Stomach (tissue), 9 donors: ENCODE measurements around the gene COL12A1. TPM values are rescaled to one million over a fixed set of nuclear protein-coding genes. Genes with fewer than 3 reads are reported as not detected.

Experiments
- DNase-seq, 2 donors: peaks; one replicate each; pipeline versions ENCODE4 v3.0.0 to v3.0.0-alpha.2; 2013 to 2019
- H3K27ac ChIP-seq, 5 donors: fragments of 200-600 bp in 4 of 5; sonication (generic) in 4 of 5; one replicate each; pipeline ENCODE4 v1.5.1; 2013 to 2019; ENCODE audit warnings: mild to moderate bottlenecking in 1 of 5, moderate library complexity in 1 of 5
- H3K27me3 ChIP-seq, 3 donors: fragments of 200-600 bp; sonication (generic); one replicate each; pipeline ENCODE4 v1.5.1; 2017 to 2019; ENCODE audit warnings: mixed run types in 1 of 3
- H3K36me3 ChIP-seq, 4 donors: fragments of 200-600 bp; sonication (generic); 1 replicate in 3 of 4; 2 replicates in 1 of 4; pipeline ENCODE4 v1.5.1; 2016 to 2019
- H3K4me1 ChIP-seq, 4 donors: fragments of 200-600 bp; sonication (generic); one replicate each; pipeline ENCODE4 v1.5.1; 2016 to 2019
- H3K4me3 ChIP-seq, 4 donors: fragments of 200-600 bp; sonication (generic) in 3 of 4; one replicate each; pipeline ENCODE4 v1.5.1; 2016 to 2019; ENCODE audit warnings: mild to moderate bottlenecking in 1 of 4
- H3K9me3 ChIP-seq, 4 donors: fragments of 200-600 bp; sonication (generic); one replicate each; pipeline ENCODE4 v1.5.1; 2016 to 2019
- CTCF ChIP-seq, 7 experiments: fragments of 450-650 bp in 4 of 7; fragments of 200-600 bp in 3 of 7; sonication (generic) in 3 of 7; IDR thresholded peaks; one replicate each; pipeline ENCODE4 v1.5.1; 2016 to 2019; ENCODE audit warnings: antibody characterized with exemption in 7 of 7, control low read depth in 2 of 7, mild to moderate bottlenecking in 1 of 7
- EP300 ChIP-seq: sonication (generic); formaldehyde crosslinking; IDR thresholded peaks from one replicate; pipeline ENCODE4 v1.6.1; 2017; ENCODE audit warnings: antibody characterized with exemption
- POLR2A ChIP-seq, 4 donors: fragments of 450-650 bp; IDR thresholded peaks; one replicate each; pipeline ENCODE4 v1.6.1; 2016; ENCODE audit warnings: antibody characterized with exemption in 4 of 4, control low read depth in 2 of 4, mild to moderate bottlenecking in 1 of 4, moderate library complexity in 1 of 4
- POLR2AphosphoS5 ChIP-seq, 3 donors: sonication (generic); formaldehyde crosslinking; IDR thresholded peaks; one replicate each; pipeline ENCODE4 v1.6.1; 2016; ENCODE audit warnings: antibody characterized with exemption in 3 of 3
- WGBS, 5 donors: extraction: QIAGEN DNeasy Blood & Tissue Kit in 3 of 5; methylation state at CpG; one replicate each; pipeline versions ENCODE4 v1.1.5 to v1.1.7; 2013 to 2018; 5-methylcytosine and 5-hydroxymethylcytosine counted together
- intact Hi-C: fragments of 100-400 bp; cut with DNase I; formaldehyde crosslinking; loops from one replicate; pipeline ENCODE4 v1.15.1; 2023; ENCODE audit warnings: low total_unique reads
- polyA plus RNA-seq, 3 donors: library from polyadenylated mRNA; stranded (reverse); fragments of 200-250 nt; gene quantifications; one replicate each; pipeline ENCODE4 v1.2.3, GENCODE V29; 2013
- total RNA-seq, 5 donors: library from RNA; depleted of rRNA; stranded (reverse); fragments of >200 nt; gene quantifications; one replicate each; pipeline versions ENCODE4 v1.1.0 to v1.2.3, GENCODE V29; 2014 to 2016
- donor health status: healthy with polysubstance abuse.
- donor health status: Bipolar disorder and iron deficiency.
- donor health status: healthy.

COL12A1 gene
- total and polyA plus RNA-seq, 8 donors = 3.4 to 170 (median 20.3) TPM

GRCh38 chr6:75234126-75234865 is 28.4 kb upstream of the COL12A1 start:
- 55 to 75% (median 60%) methylated on average over 3 of the region's 3 CpGs for WGBS, 5 donors
- H3K9me3 ChIP-seq = no peaks in the 10 kb centered on the region

GRCh38 chr6:75233092-75233615 is 27.3 kb upstream of the COL12A1 start:
- Histone ChIP-seq H3K4me1 (peaks cover 0 to 6% (median 0%) of the 10 kb centered on the region in 4 donors), H3K9me3 (no peaks in the 10 kb centered on the region), H3K4me3 (no peak overlapping the region), H3K27ac (no peak overlapping the region), H3K36me3 (peaks cover 15 to 25% (median 22%) of the 10 kb centered on the region in 4 donors), H3K27me3 (no peaks in the 10 kb centered on the region)
- 84 to 93% (median 91%) methylated on average over 4 of the region's 4 CpGs for WGBS, 5 donors
- no peak for TF ChIP-seq POLR2AphosphoS5 (IDR thresholded peaks at IDR 0.05)
- no peak for TF ChIP-seq CTCF (IDR thresholded peaks at IDR 0.05)
- no peak for TF ChIP-seq POLR2A (IDR thresholded peaks at IDR 0.05)
- no peak for TF ChIP-seq EP300
- no peak for DNase-seq
- intact Hi-C loops = no loop called here

More at GRCh38 chr6:75234126-75234865, 28.4 kb upstream of the COL12A1 start:
- no peak for TF ChIP-seq CTCF (IDR thresholded peaks at IDR 0.05)
- TF ChIP-seq POLR2A (IDR thresholded peaks at IDR 0.05) = no peak
- TF ChIP-seq POLR2AphosphoS5 (IDR thresholded peaks at IDR 0.05) = no peak
- no peak for TF ChIP-seq EP300
- no peak for DNase-seq
- Histone ChIP-seq H3K4me1 (peaks cover 0 to 6% (median 3%) of the 10 kb centered on the region in 4 donors), H3K4me3 (no peak overlapping the region), H3K36me3 (peaks cover 22 to 36% (median 34%) of the 10 kb centered on the region in 4 donors), H3K27me3 (no peaks in the 10 kb centered on the region), H3K27ac (no peak overlapping the region)
- intact Hi-C loops = no loop called here

GRCh38 chr6:75230484-75231325 is 24.9 kb upstream of the COL12A1 start:
- Histone ChIP-seq H3K27ac (no peak overlapping the region), H3K27me3 (no peaks in the 10 kb centered on the region), H3K9me3 (no peaks in the 10 kb centered on the region), H3K4me1 (peaks cover 0 to 6% (median 2%) of the 10 kb centered on the region in 4 donors), H3K4me3 (no peak overlapping the region), H3K36me3 (peaks cover 0 to under 1% (median 0%) of the 10 kb centered on the region in 4 donors)
- TF ChIP-seq POLR2A (IDR thresholded peaks at IDR 0.05) = no peak
- peak in 5 of 7 experiments; percentile 27 to 64 (median 48) for TF ChIP-seq CTCF (IDR thresholded peaks at IDR 0.05)
- intact Hi-C loops = no loop called here
- peak in 1 of 2 donors; percentile 61 for DNase-seq
- WGBS, 5 donors = 53 to 59% (median 56%) methylated on average over 10 of the region's 10 CpGs

GRCh38 chr6:75224303-75224926 is 18.6 kb upstream of the COL12A1 start:
- intact Hi-C loops = no loop called here
- H3K36me3 ChIP-seq = no peaks in the 10 kb centered on the region
- H3K27ac ChIP-seq = no peak overlapping the region
- H3K4me3 ChIP-seq = no peak overlapping the region
- no peak for DNase-seq
- no peaks in the 10 kb centered on the region for H3K9me3 ChIP-seq
- peaks cover 0 to 8% (median 0%) of the 10 kb centered on the region in 4 donors for H3K4me1 ChIP-seq
- TF ChIP-seq CTCF (IDR thresholded peaks at IDR 0.05) (no peak), POLR2A (IDR thresholded peaks at IDR 0.05) (no peak), EP300 (no peak), POLR2AphosphoS5 (IDR thresholded peaks at IDR 0.05) (no peak)
- H3K27me3 ChIP-seq = no peaks in the 10 kb centered on the region
- 41 to 68% (median 57%) methylated on average over 6 of the region's 6 CpGs for WGBS, 5 donors
